Effector memory CD4-positive, alpha-beta T cell (primary cell): Measurements from ENCODE around the gene YOD1.
"Not testable (repeated sequence)": the region's sequence is repeated elsewhere in the genome, so short reads cannot be mapped to it uniquely, and the experiment has no call there.

Experiments used
- DNase-seq, 3 donors: peaks; one replicate each; pipeline ENCODE4 v3.0.0-alpha.2; 2020
- H3K27ac ChIP-seq: 2 replicates; pipeline ENCODE4 v1.7.0; 2013; ENCODE audit warnings: mild to moderate bottlenecking, low read length, moderate library complexity; ENCODE audit not compliant: insufficient read depth, poor library complexity, severe bottlenecking
- H3K27me3 ChIP-seq: replicated peaks from 2 replicates; pipeline ENCODE4 v1.7.0; 2013; ENCODE audit warnings: mild to moderate bottlenecking, low read length; ENCODE audit not compliant: insufficient read depth, control insufficient read depth, poor library complexity, severe bottlenecking
- H3K36me3 ChIP-seq: 2 replicates; pipeline ENCODE4 v1.7.0; 2013; ENCODE audit warnings: mild to moderate bottlenecking, low read length, moderate library complexity; ENCODE audit not compliant: control insufficient read depth, insufficient read depth
- H3K4me1 ChIP-seq: 2 replicates; pipeline ENCODE4 v1.7.0; 2013; ENCODE audit warnings: low read length, mild to moderate bottlenecking; ENCODE audit not compliant: control insufficient read depth, insufficient read depth, poor library complexity, severe bottlenecking
- H3K4me3 ChIP-seq: 2 replicates; pipeline ENCODE4 v1.7.0; 2013; ENCODE audit warnings: low read length, low read depth, mild to moderate bottlenecking; ENCODE audit not compliant: insufficient read depth, poor library complexity, severe bottlenecking
- H3K9me3 ChIP-seq: 2 replicates; pipeline ENCODE4 v1.7.0; 2013; ENCODE audit warnings: mild to moderate bottlenecking, low read length, moderate library complexity; ENCODE audit not compliant: control insufficient read depth

The YOD1 gene

DNA sequence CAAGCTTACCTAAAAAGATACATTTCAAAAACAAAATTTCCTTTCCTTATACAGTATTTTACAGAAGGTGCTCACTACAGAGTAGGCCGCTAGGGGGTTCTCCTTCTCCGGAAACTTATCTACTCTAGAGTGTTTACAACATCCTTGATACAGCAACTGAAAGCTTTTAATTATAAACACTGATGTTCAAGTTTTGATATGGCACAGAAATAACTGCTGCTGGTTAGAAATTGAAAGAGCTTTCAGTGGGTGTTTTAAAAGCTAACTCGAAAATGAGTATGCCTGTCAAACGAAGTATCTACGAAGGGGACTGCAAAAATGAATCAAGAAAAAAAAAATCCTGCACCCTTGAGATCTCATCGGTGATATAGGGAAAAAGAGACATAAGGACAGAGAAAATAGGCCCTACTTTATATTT lies 1.0 kb downstream of the YOD1 start:
- H3K27me3 ChIP-seq = no peaks in the 10 kb centered on the region
- DNase-seq = peak in 1 of 3 donors; percentile 37
- H3K27ac ChIP-seq = peak overlapping the region; percentile 79
- peak overlapping the region; percentile 98 for H3K4me3 ChIP-seq
- H3K36me3 ChIP-seq = peaks cover 16% of the 10 kb centered on the region
- H3K9me3 ChIP-seq = no peaks in the 10 kb centered on the region
- H3K4me1 ChIP-seq = peaks cover 20% of the 10 kb centered on the region

DNA sequence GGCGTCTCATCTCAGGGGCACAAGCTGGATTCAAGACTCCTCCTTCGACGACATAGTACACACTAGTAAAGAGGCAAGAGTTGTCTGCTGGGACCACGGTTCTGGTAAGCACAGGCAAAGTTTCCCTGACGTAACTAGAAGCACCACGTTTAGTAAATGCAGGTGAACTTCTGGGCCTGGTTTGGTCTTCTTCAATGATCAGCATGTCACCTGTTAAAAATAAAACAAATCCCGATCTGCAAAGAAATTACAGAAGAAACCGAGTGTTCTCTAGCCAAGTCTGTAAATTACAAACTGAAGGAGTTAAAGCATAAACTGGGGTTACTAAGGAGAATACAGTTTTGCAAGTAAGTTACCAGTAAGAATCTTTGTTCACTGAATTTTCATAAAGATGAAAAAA lies 1.5 kb downstream of the YOD1 start:
- no peaks in the 10 kb centered on the region for H3K9me3 ChIP-seq
- no peak overlapping the region for H3K4me3 ChIP-seq
- no peaks in the 10 kb centered on the region for H3K27me3 ChIP-seq
- peaks cover 16% of the 10 kb centered on the region for H3K36me3 ChIP-seq
- peaks cover 20% of the 10 kb centered on the region for H3K4me1 ChIP-seq
- no peak overlapping the region for H3K27ac ChIP-seq
- no peak for DNase-seq

DNA sequence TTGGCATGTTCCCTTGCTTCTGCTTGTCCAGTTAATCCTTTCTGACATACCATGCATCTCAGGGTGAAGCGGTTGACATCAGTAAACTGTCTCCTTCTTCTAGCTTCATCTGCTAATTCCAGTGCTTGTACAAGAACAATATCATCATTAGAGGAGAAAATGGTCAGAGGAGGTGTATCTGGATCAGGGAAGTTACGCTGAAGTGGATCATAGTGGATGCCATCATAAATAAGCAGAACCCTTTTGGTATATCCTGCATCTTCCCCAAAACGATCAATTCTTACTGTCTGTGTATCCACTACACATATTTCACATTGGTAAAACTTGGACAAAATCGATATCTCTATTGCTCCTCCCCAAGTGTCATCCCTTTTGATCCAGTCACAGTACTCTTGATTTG lies 2.0 kb downstream of the YOD1 start:
- Histone ChIP-seq H3K27ac (no peak overlapping the region), H3K27me3 (no peaks in the 10 kb centered on the region), H3K9me3 (no peaks in the 10 kb centered on the region), H3K4me3 (no peak overlapping the region), H3K4me1 (peaks cover 20% of the 10 kb centered on the region), H3K36me3 (peaks cover 16% of the 10 kb centered on the region)
- DNase-seq = no peak

DNA sequence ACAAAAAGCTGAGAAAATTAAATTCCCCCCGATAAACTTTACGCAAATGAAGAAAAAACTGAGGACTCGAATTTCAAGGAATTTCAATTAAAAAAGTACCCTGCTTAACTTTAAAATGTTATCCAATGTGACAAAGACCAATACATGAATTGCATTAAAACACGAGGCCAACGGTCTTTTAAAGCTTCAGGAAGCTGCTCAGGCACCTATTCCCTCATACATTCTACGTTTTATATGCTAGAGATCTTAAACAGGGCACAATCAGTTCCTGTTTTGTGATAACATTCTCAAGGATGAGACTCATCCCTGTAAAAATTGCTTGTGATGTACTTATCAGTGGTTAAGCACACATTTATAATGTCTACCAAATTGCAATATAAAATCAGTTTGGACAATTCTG lies 3.0 kb downstream of the YOD1 start:
- Histone ChIP-seq H3K27ac (no peak overlapping the region), H3K36me3 (peaks cover 16% of the 10 kb centered on the region), H3K4me1 (peaks cover 18% of the 10 kb centered on the region), H3K9me3 (no peaks in the 10 kb centered on the region), H3K4me3 (no peak overlapping the region), H3K27me3 (no peaks in the 10 kb centered on the region)
- DNase-seq = no peak

DNA sequence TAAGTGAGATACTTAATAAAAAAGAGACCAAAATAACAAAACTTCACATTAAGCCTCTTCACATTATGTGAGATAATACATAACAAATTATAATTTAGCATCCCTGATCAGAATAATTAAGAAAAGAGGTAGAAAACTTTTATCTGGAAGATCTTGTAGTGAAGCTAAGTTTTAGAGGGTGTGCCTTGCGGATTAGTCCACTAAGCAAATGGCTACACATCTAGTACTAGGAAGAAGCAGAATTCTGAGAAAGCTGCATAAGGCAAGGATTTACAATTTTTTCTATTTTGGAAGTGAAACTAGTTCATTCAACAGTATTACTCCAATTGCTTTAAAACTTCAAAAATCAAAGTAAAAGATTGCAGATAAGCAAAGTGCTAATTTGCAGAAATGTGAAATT lies 3.5 kb downstream of the YOD1 start:
- peaks cover 14% of the 10 kb centered on the region for H3K4me1 ChIP-seq

DNA sequence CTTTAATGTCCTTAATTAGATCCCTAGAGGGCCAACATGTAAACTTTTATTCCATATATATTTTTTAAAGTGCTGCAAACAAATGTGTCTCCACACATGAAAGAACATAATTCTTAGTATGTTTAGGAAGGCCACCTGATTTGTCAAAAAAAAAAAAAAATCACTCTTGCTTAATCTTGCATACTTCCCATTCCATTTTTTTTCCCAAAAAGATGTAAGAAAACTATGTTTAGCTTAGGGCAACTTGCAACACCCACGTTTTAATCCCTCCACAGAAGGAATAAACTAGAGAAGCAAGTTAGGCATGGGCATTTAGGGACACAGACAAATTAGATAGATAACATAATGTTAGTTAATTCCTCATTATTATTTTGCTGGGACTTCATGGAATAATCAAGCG lies 5.6 kb downstream of the YOD1 start:
- H3K27me3 ChIP-seq = no peaks in the 10 kb centered on the region
- H3K4me1 ChIP-seq = peaks cover 3% of the 10 kb centered on the region
- no peak for DNase-seq
- peaks cover 16% of the 10 kb centered on the region for H3K36me3 ChIP-seq
- H3K27ac ChIP-seq = no peak overlapping the region
- H3K4me3 ChIP-seq = no peak overlapping the region
- no peaks in the 10 kb centered on the region for H3K9me3 ChIP-seq

More for the DNA sequence above, 3.5 kb downstream of the YOD1 start:
- no peaks in the 10 kb centered on the region for H3K9me3 ChIP-seq
- H3K27me3 ChIP-seq = no peaks in the 10 kb centered on the region
- peaks cover 16% of the 10 kb centered on the region for H3K36me3 ChIP-seq
- no peak overlapping the region for H3K4me3 ChIP-seq
- H3K27ac ChIP-seq = no peak overlapping the region
- no peak for DNase-seq

DNA sequence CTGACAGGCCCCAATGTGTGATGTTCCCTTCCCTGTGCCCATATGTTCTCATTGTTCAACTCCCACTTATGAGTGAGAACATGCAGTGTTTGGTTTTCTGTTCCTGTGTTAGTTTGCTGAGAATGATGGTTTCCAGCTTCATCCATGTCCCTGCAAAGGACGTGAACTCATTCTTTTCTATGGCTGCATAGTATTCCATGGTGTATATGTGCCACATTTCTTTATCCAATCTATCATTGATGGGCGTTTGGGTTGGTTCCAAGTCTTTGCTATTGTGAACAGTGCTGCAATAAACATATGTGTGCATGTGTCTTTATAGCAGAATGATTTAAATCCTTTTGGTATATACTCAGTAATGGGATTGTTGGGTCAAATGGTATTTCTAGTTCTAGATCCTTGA lies 9.6 kb downstream of the YOD1 start:
- H3K36me3 ChIP-seq, DNase-seq, H3K9me3 ChIP-seq, H3K27me3 ChIP-seq, H3K4me1 ChIP-seq, H3K4me3 ChIP-seq, H3K27ac ChIP-seq: not testable (repeated sequence)

DNA sequence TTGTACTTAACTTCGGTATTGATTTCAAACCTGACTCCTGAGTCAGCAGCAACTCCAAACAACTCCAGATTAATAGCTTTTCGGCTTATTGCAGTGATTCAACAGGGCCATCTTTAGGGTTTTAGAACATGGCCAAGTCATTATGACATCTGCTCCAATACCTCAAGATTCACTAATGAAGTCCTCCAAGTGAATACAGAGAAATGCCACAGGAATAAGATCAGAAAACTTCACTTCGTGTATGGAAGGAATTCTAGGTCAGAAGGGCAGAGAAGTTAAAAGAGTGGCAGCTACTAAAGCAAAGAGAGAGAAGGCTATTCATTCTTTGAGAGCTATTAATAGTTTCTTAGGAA lies 10.9 kb downstream of the YOD1 start:
- Histone ChIP-seq H3K4me3 (no peak overlapping the region), H3K36me3 (no peaks in the 10 kb centered on the region), H3K27ac (no peak overlapping the region), H3K27me3 (peaks cover 2% of the 10 kb centered on the region), H3K9me3 (no peaks in the 10 kb centered on the region), H3K4me1 (no peaks in the 10 kb centered on the region)
- no peak for DNase-seq

DNA sequence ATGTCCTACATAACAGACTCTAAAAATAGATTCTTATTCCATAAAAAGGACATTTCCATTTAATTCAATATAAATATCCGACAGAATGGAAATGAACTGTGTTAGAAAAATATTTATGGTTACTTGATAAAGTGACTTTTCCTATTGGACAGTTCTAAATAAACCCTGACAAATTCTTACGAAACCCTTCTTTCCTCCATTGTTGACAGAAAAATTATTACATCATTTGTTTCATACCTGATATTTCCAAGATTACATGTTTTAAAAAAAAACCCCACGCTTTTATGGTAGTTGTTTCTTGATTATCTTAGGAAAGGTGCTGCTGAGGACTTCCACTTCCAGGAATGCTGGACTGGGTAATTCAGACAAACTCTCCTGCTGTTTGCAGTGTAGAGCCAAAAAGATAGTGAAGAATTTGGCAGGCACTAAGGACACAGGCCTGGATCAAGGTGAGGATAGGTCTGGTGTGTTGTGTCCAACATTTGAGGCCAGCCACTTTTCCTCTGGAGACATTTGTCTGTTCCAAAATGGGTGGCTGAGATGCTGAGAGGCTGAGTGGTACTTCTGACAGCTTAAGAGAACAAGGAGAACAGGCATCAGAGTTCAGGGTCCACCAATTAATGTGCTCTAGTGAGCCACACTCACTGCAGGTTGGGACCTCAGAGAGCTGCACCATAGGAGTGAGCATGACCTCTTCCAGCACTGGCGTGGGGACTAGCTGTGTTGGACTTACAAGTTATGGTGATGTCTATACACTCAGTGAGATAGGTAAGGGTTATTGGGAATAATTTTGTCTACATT lies 11.4 kb downstream of the YOD1 start:
- H3K4me1 ChIP-seq = no peaks in the 10 kb centered on the region
- H3K9me3 ChIP-seq = no peaks in the 10 kb centered on the region
- H3K36me3 ChIP-seq = no peaks in the 10 kb centered on the region
- H3K27me3 ChIP-seq = peaks cover 2% of the 10 kb centered on the region
- no peak overlapping the region for H3K4me3 ChIP-seq
- no peak for DNase-seq
- H3K27ac ChIP-seq = no peak overlapping the region

DNA sequence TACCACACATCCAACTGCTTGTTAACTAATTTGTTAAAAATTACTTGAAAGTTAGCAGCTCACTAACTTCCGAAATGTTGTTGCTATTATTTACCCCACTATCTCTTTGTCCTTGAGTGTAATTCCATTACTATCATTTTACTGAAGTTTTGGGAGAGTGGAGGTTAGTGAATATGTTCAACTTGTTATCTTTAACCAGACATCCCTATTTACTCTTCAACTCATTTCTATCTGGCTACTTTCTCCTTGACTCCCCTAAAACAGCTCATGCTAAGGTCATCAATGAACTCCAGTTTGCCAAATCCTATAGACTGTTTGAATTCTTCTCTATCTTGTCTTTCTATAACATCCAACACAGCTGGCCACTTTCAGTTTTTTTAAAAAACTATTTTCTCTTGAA lies 14.1 kb downstream of the YOD1 start:
- DNase-seq = no peak
- Histone ChIP-seq H3K27me3 (peaks cover 2% of the 10 kb centered on the region), H3K36me3 (no peaks in the 10 kb centered on the region), H3K4me3 (no peak overlapping the region), H3K4me1 (no peaks in the 10 kb centered on the region), H3K9me3 (no peaks in the 10 kb centered on the region), H3K27ac (no peak overlapping the region)
